ENCODE results near the gene ANKMY1. TPM values are rescaled to one million over a fixed set of nuclear protein-coding genes. Genes with fewer than 3 reads are reported as not detected.

The ANKMY1 gene
- total and polyA plus RNA-seq, 2 of the 8 experiments (the other 6 are each of a cell fraction or from before 2014, with no cell fraction given), result 4.5 to 4.8 TPM

GRCh38 chr2:240434728-240435456 is 122.9 kb downstream of the ANKMY1 start (continued):
- TF ChIP-seq EZH2 (IDR thresholded peaks at IDR 0.05; ENCODE audit: low read depth, low read length, severe bottlenecking) (no peak), CREB1 (IDR thresholded peaks at IDR 0.05) (peak; percentile 79), RBBP5 (IDR thresholded peaks at IDR 0.05; ENCODE audit: borderline replicate concordance, low read depth, low read length) (peak; percentile 67; the same call in 1 of the 2 replicates), CBX8 (IDR thresholded peaks at IDR 0.05; ENCODE audit: borderline replicate concordance, low read depth, low read length) (no peak), ASH2L (IDR thresholded peaks at IDR 0.05; ENCODE audit: low read length) (peak; percentile 85), CTBP2 (IDR thresholded peaks at IDR 0.05; ENCODE audit: borderline replicate concordance, insufficient read depth, insufficient read length, low read length) (no peak), TAF7 (optimal IDR thresholded peaks at IDR 0.05; ENCODE audit: borderline replicate concordance, low read depth, low read length) (no peak), SIRT6 (IDR thresholded peaks at IDR 0.05; ENCODE audit: low read length) (no peak), SP2 (IDR thresholded peaks at IDR 0.05; ENCODE audit: low read length) (no peak), ATF3 (IDR thresholded peaks at IDR 0.05; ENCODE audit: insufficient read depth, low read depth, low read length) (no peak), CHD2 (IDR thresholded peaks at IDR 0.05; ENCODE audit: low read length) (no peak), GABPA (IDR thresholded peaks at IDR 0.05; ENCODE audit: borderline replicate concordance, insufficient read depth, low read length) (no peak; the same call in 1 of the 2 replicates), SUZ12 (IDR thresholded peaks at IDR 0.05; ENCODE audit: low read length) (no peak), SP4 (IDR thresholded peaks at IDR 0.05; ENCODE audit: low read length) (no peak), CEBPB (IDR thresholded peaks at IDR 0.05; ENCODE audit: low read depth, low read length) (no peak), BRCA1 (IDR thresholded peaks at IDR 0.05; ENCODE audit: low read depth, low read length) (no peak), KDM4A (IDR thresholded peaks at IDR 0.05; ENCODE audit: low read depth, low read length, severe bottlenecking) (peak; percentile 98), CBX5 (IDR thresholded peaks at IDR 0.05; ENCODE audit: low read depth, low read length) (no peak), FOSL1 (IDR thresholded peaks at IDR 0.05; ENCODE audit: insufficient read depth, low read depth, low read length) (no peak), TBP (IDR thresholded peaks at IDR 0.05; ENCODE audit: low read depth, low read length) (no peak), EGR1 (IDR thresholded peaks at IDR 0.05; ENCODE audit: borderline replicate concordance, low read depth, low read length) (peak; percentile 62; the same call in 1 of the 2 replicates), BACH1 (IDR thresholded peaks at IDR 0.05; ENCODE audit: low read length) (no peak)
- TF ChIP-seq, protein P1, sequence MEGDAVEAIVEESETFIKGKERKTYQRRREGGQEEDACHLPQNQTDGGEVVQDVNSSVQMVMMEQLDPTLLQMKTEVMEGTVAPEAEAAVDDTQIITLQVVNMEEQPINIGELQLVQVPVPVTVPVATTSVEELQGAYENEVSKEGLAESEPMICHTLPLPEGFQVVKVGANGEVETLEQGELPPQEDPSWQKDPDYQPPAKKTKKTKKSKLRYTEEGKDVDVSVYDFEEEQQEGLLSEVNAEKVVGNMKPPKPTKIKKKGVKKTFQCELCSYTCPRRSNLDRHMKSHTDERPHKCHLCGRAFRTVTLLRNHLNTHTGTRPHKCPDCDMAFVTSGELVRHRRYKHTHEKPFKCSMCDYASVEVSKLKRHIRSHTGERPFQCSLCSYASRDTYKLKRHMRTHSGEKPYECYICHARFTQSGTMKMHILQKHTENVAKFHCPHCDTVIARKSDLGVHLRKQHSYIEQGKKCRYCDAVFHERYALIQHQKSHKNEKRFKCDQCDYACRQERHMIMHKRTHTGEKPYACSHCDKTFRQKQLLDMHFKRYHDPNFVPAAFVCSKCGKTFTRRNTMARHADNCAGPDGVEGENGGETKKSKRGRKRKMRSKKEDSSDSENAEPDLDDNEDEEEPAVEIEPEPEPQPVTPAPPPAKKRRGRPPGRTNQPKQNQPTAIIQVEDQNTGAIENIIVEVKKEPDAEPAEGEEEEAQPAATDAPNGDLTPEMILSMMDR (IDR thresholded peaks at IDR 0.05; ENCODE audit: control extremely low read depth in 1 of 3, insufficient read depth in 1 of 3, low read depth in 1 of 3, low read length in 3 of 3), result no peak
